ENCODE data around the gene TUSC2. TPM values are rescaled to one million over a fixed set of nuclear protein-coding genes. Genes with fewer than 3 reads are reported as not detected.

The TUSC2 gene
- total RNA-seq, 1 experiment from 2014 or later: 15.2 TPM

DNA sequence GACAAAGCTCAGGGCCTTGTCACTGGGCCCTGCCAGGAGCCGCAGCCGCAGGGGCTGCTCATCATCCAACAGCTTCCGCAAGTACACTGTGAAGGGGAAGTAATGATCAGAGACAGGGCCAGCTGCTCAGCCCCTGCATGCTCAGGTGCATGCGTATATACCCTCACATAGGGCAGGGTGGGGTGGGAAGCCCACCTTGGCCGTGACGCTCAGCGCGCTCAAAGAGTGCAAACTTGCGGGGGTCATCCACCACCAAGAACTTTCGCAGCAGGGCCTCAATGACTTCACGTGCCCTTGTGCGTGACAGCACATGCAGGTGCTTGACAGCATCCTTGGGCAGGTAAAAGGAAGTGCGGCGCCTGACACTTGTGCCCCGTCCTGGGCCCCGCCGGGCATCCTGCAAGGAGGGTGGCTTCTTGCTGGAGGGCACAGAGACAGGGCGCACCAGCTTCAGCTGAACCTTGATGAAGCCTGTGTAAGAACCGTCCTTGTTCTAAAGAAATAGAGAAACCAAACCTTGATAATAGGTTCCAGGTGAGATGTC is 3.4 kb upstream of the TUSC2 start:
- intact Hi-C loops (cut with micrococcal nuclease; ENCODE audit: unreplicated experiment): no loop called here
- Histone ChIP-seq H3K27ac (ENCODE audit: low read depth, low read length, poor library complexity, severe bottlenecking) (no peak overlapping the region), H3K4me1 (ENCODE audit: insufficient read depth, low read length, poor library complexity, severe bottlenecking) (no peaks in the 10 kb centered on the region), H3K4me3 (ENCODE audit: low read depth, low read length, poor library complexity, severe bottlenecking) (no peak overlapping the region), H3K27me3 (replicated peaks; ENCODE audit: insufficient read depth, low read depth, low read length, poor library complexity) (no peaks in the 10 kb centered on the region), H3K9me3 (ENCODE audit: low read depth, low read length, poor library complexity, severe bottlenecking) (no peaks in the 10 kb centered on the region), H3K36me3 (ENCODE audit: insufficient read depth, low read length, poor library complexity, severe bottlenecking) (peaks cover 16% of the 10 kb centered on the region)
- POLR2A ChIA-PET (ENCODE audit: low non-redundant PET): no interaction called here
- BruUV-seq (replicated peaks): no TSS peak
- CTCF ChIA-PET: no interaction called here
- no peak for TF ChIP-seq EZH2 (IDR thresholded peaks at IDR 0.05; ENCODE audit: borderline replicate concordance, low read depth, low read length, poor library complexity, severe bottlenecking)
- TF ChIP-seq, protein P1, sequence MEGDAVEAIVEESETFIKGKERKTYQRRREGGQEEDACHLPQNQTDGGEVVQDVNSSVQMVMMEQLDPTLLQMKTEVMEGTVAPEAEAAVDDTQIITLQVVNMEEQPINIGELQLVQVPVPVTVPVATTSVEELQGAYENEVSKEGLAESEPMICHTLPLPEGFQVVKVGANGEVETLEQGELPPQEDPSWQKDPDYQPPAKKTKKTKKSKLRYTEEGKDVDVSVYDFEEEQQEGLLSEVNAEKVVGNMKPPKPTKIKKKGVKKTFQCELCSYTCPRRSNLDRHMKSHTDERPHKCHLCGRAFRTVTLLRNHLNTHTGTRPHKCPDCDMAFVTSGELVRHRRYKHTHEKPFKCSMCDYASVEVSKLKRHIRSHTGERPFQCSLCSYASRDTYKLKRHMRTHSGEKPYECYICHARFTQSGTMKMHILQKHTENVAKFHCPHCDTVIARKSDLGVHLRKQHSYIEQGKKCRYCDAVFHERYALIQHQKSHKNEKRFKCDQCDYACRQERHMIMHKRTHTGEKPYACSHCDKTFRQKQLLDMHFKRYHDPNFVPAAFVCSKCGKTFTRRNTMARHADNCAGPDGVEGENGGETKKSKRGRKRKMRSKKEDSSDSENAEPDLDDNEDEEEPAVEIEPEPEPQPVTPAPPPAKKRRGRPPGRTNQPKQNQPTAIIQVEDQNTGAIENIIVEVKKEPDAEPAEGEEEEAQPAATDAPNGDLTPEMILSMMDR (conservative IDR thresholded peaks at IDR 0.05; ENCODE audit: low read depth, low read length): no peak
- no peak for DNase-seq (ENCODE audit: low spot score)

GRCh38 chr3:50330330-50330729 is 2.3 kb upstream of the TUSC2 start:
- no peaks in the 10 kb centered on the region for H3K9me3 ChIP-seq (ENCODE audit: low read depth, low read length, poor library complexity, severe bottlenecking)
- CTCF ChIA-PET: no interaction called here

DNA sequence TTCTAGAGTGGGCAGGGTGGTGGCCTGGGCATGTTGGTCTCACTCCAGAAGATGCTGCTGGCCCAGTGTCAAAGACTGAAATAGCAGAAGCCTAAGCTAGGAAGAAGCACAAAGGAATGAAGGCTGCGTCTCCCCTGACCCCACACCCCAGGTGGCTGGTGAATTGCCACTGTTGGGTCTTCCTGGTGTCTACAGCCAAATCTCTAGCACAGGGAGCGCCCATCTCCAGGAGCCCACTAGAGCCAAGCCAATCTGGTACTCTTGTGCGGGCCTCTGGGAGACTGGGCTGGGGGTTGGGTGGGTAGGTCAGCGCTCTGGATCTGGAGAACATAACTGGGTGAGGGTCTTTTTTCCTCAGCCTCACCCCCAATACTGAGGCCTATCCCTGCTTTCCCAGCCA is 894 bp downstream of the TUSC2 start:
- no peak overlapping the region for H3K27ac ChIP-seq (ENCODE audit: low read depth, low read length, poor library complexity, severe bottlenecking)
- H3K4me1 ChIP-seq (ENCODE audit: insufficient read depth, low read length, poor library complexity, severe bottlenecking): no peaks in the 10 kb centered on the region
- BruUV-seq (replicated peaks): no TSS peak
- intact Hi-C loops (cut with micrococcal nuclease; ENCODE audit: unreplicated experiment): no loop called here
- no peaks in the 10 kb centered on the region for H3K27me3 ChIP-seq (replicated peaks; ENCODE audit: insufficient read depth, low read depth, low read length, poor library complexity)
- TF ChIP-seq, protein P1 (conservative IDR thresholded peaks at IDR 0.05; ENCODE audit: low read depth, low read length): no peak
- TF ChIP-seq EZH2 (IDR thresholded peaks at IDR 0.05; ENCODE audit: borderline replicate concordance, low read depth, low read length, poor library complexity, severe bottlenecking): no peak
- no peaks in the 10 kb centered on the region for H3K9me3 ChIP-seq (ENCODE audit: low read depth, low read length, poor library complexity, severe bottlenecking)
- peak overlapping the region; percentile 76 for H3K4me3 ChIP-seq (ENCODE audit: low read depth, low read length, poor library complexity, severe bottlenecking)
- DNase-seq (ENCODE audit: low spot score): no peak
- H3K36me3 ChIP-seq (ENCODE audit: insufficient read depth, low read length, poor library complexity, severe bottlenecking): peaks cover 16% of the 10 kb centered on the region
- ChIA-PET POLR2A (ENCODE audit: low non-redundant PET) (no interaction called here), CTCF (no interaction called here)

More at GRCh38 chr3:50330330-50330729, 2.3 kb upstream of the TUSC2 start:
- no peaks in the 10 kb centered on the region for H3K27me3 ChIP-seq (replicated peaks; ENCODE audit: insufficient read depth, low read depth, low read length, poor library complexity)
- BruUV-seq (replicated peaks): no TSS peak
- no peaks in the 10 kb centered on the region for H3K4me1 ChIP-seq (ENCODE audit: insufficient read depth, low read length, poor library complexity, severe bottlenecking)
- H3K36me3 ChIP-seq (ENCODE audit: insufficient read depth, low read length, poor library complexity, severe bottlenecking): peaks cover 16% of the 10 kb centered on the region
- no peak overlapping the region for H3K4me3 ChIP-seq (ENCODE audit: low read depth, low read length, poor library complexity, severe bottlenecking)
- intact Hi-C loops (cut with micrococcal nuclease; ENCODE audit: unreplicated experiment): no loop called here
- no peak for DNase-seq (ENCODE audit: low spot score)
- TF ChIP-seq EZH2 (IDR thresholded peaks at IDR 0.05; ENCODE audit: borderline replicate concordance, low read depth, low read length, poor library complexity, severe bottlenecking): no peak
- TF ChIP-seq, protein P1 (conservative IDR thresholded peaks at IDR 0.05; ENCODE audit: low read depth, low read length): no peak
- H3K27ac ChIP-seq (ENCODE audit: low read depth, low read length, poor library complexity, severe bottlenecking): no peak overlapping the region
- POLR2A ChIA-PET (ENCODE audit: low non-redundant PET): no interaction called here
